ENCODE results near the gene OLFML2B.

DNA sequence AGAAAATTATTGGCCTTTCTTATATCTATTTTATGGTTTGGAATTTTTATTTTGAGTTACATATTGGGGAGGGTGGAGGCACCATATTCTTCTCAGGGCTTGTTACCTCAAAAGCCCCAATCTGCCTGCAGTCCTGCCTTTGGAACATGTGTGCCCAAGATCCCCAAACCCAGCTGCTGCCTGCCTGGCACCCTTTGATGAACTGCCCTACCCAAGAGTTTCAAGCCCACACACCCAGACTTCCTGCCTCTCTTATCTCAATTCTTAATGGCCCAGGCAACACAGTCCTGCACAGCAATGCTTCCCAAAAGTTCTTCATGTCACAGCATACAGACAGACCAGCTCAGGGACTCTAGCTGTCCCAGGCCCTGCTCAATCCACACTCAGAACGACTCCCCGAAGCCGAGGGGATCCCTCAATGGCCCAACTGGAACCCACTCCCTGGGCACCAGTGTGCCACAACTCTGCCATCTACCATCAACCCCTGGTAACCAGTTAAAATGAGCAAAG, 19.2 kb downstream of the OLFML2B start:
- TF ChIP-seq, protein P1, sequence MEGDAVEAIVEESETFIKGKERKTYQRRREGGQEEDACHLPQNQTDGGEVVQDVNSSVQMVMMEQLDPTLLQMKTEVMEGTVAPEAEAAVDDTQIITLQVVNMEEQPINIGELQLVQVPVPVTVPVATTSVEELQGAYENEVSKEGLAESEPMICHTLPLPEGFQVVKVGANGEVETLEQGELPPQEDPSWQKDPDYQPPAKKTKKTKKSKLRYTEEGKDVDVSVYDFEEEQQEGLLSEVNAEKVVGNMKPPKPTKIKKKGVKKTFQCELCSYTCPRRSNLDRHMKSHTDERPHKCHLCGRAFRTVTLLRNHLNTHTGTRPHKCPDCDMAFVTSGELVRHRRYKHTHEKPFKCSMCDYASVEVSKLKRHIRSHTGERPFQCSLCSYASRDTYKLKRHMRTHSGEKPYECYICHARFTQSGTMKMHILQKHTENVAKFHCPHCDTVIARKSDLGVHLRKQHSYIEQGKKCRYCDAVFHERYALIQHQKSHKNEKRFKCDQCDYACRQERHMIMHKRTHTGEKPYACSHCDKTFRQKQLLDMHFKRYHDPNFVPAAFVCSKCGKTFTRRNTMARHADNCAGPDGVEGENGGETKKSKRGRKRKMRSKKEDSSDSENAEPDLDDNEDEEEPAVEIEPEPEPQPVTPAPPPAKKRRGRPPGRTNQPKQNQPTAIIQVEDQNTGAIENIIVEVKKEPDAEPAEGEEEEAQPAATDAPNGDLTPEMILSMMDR (IDR thresholded peaks at IDR 0.05): no peak
- TF ChIP-seq POLR2A (IDR thresholded peaks at IDR 0.05): no peak

Data from esophagus squamous epithelium (tissue), 4 donors.